Effector CD8-positive, alpha-beta T cell (primary cell): ENCODE results near the gene PRKG1.

Experiments used
- DNase-seq: peaks from one replicate; lab custom pipeline; 2025; lab: John Stamatoyannopoulos, UW

PRKG1 gene

GRCh38 chr10:51879238-51879637 is 805.0 kb downstream of the PRKG1 start:
- no peak for DNase-seq

GRCh38 chr10:51881213-51881612 is 806.9 kb downstream of the PRKG1 start:
- no peak for DNase-seq

GRCh38 chr10:51886438-51887068 is 812.3 kb downstream of the PRKG1 start:
- no peak for DNase-seq

GRCh38 chr10:51888263-51888662 is 814.0 kb downstream of the PRKG1 start:
- DNase-seq = no peak

GRCh38 chr10:51892313-51892712 is 818.0 kb downstream of the PRKG1 start:
- no peak for DNase-seq

- no peak for DNase-seq
These were observed 818.8 kb downstream of the PRKG1 start for GRCh38 chr10:51892965-51893658.

GRCh38 chr10:51894771-51895578 is 820.7 kb downstream of the PRKG1 start:
- no peak for DNase-seq

GRCh38 chr10:51896849-51897248 is 822.6 kb downstream of the PRKG1 start:
- no peak for DNase-seq

GRCh38 chr10:51897560-51897959 is 823.3 kb downstream of the PRKG1 start:
- DNase-seq = no peak

GRCh38 chr10:51900180-51900579 is 825.9 kb downstream of the PRKG1 start:
- no peak for DNase-seq

GRCh38 chr10:51903675-51904074 is 829.4 kb downstream of the PRKG1 start:
- no peak for DNase-seq

GRCh38 chr10:51905032-51905431 is 830.7 kb downstream of the PRKG1 start:
- no peak for DNase-seq

GRCh38 chr10:51907361-51907760 is 833.1 kb downstream of the PRKG1 start:
- no peak for DNase-seq

- no peak for DNase-seq
These were observed 835.9 kb downstream of the PRKG1 start for GRCh38 chr10:51910189-51910588.

- no peak for DNase-seq
These were observed 836.3 kb downstream of the PRKG1 start for GRCh38 chr10:51910596-51910995.

- no peak for DNase-seq
These were observed 837.4 kb downstream of the PRKG1 start for GRCh38 chr10:51911723-51912122.

- DNase-seq = no peak
These were observed 840.8 kb downstream of the PRKG1 start for GRCh38 chr10:51915031-51915542.

GRCh38 chr10:51918440-51918839 is 844.2 kb downstream of the PRKG1 start:
- DNase-seq = no peak

GRCh38 chr10:51918884-51919325 is 844.6 kb downstream of the PRKG1 start:
- no peak for DNase-seq

GRCh38 chr10:51920672-51921071 is 846.4 kb downstream of the PRKG1 start:
- DNase-seq = no peak

- no peak for DNase-seq
These were observed 850.1 kb downstream of the PRKG1 start for GRCh38 chr10:51924359-51924758.

GRCh38 chr10:51926337-51926736 is 852.0 kb downstream of the PRKG1 start:
- DNase-seq = no peak

- DNase-seq = no peak
These were observed 853.9 kb downstream of the PRKG1 start for GRCh38 chr10:51928162-51928561.
